Breast epithelium (tissue), 4 donors: ENCODE measurements around the gene RTRAF. TPM values are rescaled to one million over a fixed set of nuclear protein-coding genes. Genes with fewer than 3 reads are reported as not detected.
A peak's percentile ranks its signal among the peaks of the same experiment; 100 is the strongest.

ENCODE experiments used
- DNase-seq, 2 donors: peaks; one replicate each; pipeline ENCODE4 v3.0.0-alpha.2; 2019; ENCODE audit warnings: low spot score in 2 of 2
- H3K27ac ChIP-seq, 2 donors: fragments of 200-600 bp; sonication (generic) in 1 of 2; one replicate each; pipeline ENCODE4 v1.5.1; 2016 to 2019; ENCODE audit warnings: mild to moderate bottlenecking in 1 of 2
- H3K27me3 ChIP-seq, 2 donors: fragments of 200-600 bp; sonication (generic) in 1 of 2; one replicate each; pipeline versions ENCODE4 v1.5.1 to v1.6.0; 2017 to 2019; ENCODE audit warnings: control low read depth in 1 of 2, mild to moderate bottlenecking in 1 of 2
- H3K36me3 ChIP-seq: fragments of 200-600 bp; one replicate; pipeline ENCODE4 v1.5.1; 2019
- H3K4me1 ChIP-seq, 2 donors: fragments of 200-600 bp; sonication (generic); one replicate each; pipeline ENCODE4 v1.5.1; 2016 to 2019; ENCODE audit warnings: control low read depth in 1 of 2
- H3K4me3 ChIP-seq, 3 donors: fragments of 200-600 bp; sonication (generic); 1 replicate in 2 of 3; 2 replicates in 1 of 3; pipeline ENCODE4 v1.5.1; 2016 to 2019; ENCODE audit warnings: mild to moderate bottlenecking in 3 of 3, moderate library complexity in 2 of 3
- H3K9me3 ChIP-seq, 2 donors: fragments of 200-600 bp; sonication (generic) in 1 of 2; one replicate each; pipeline ENCODE4 v1.5.1; 2016 to 2019; ENCODE audit warnings: control low read depth in 1 of 2
- CTCF ChIP-seq, 3 donors: fragments of 450-650 bp; IDR thresholded peaks; one replicate each; pipeline ENCODE4 v1.5.1; 2016 to 2017; ENCODE audit warnings: antibody characterized with exemption in 3 of 3, mild to moderate bottlenecking in 3 of 3, moderate library complexity in 3 of 3
- POLR2A ChIP-seq: fragments of 450-650 bp; IDR thresholded peaks from one replicate; pipeline ENCODE4 v1.6.1; 2016; ENCODE audit warnings: antibody characterized with exemption, mild to moderate bottlenecking, moderate library complexity
- POLR2AphosphoS5 ChIP-seq, 3 donors: sonication (generic); formaldehyde crosslinking; IDR thresholded peaks; one replicate each; pipeline ENCODE4 v1.6.1; 2017; ENCODE audit warnings: antibody characterized with exemption in 3 of 3
- intact Hi-C: fragments of 100-400 bp; cut with DNase I; formaldehyde crosslinking; loops from one replicate; pipeline ENCODE4 v1.15.1; 2023; ENCODE audit warnings: low total_unique reads
- total RNA-seq, 3 donors: library from RNA; depleted of rRNA; stranded (reverse); fragments of >200 nt; gene quantifications; one replicate each; pipeline ENCODE4 v1.1.0, GENCODE V29; 2016

Gene RTRAF
- total RNA-seq, 3 donors from 2014 or later: 48.7 to 93.0 (median 61.3) TPM

- no peak for DNase-seq
Measured at GRCh38 chr14:52053044-52053443, 63.7 kb downstream of the RTRAF start.

GRCh38 chr14:52054678-52055077 is 65.3 kb downstream of the RTRAF start:
- Histone ChIP-seq H3K27me3 (no peaks in the 10 kb centered on the region), H3K4me3 (no peak overlapping the region), H3K9me3 (no peaks in the 10 kb centered on the region), H3K36me3 (no peaks in the 10 kb centered on the region), H3K4me1 (peaks cover 0 to 6% of the 10 kb centered on the region in 2 donors), H3K27ac (peak overlapping the region in 1 of 2 donors; percentile 83)
- no peak for DNase-seq
- intact Hi-C loops: loop anchor here (2.0 kb wide), 1 partner anchor 74 kb away; no protein-coding TSS in a partner anchor
- no peak for TF ChIP-seq POLR2A
- TF ChIP-seq POLR2AphosphoS5 (IDR thresholded peaks at IDR 0.05): no peak
- no peak for TF ChIP-seq CTCF (IDR thresholded peaks at IDR 0.05)

More at GRCh38 chr14:52053044-52053443, 63.7 kb downstream of the RTRAF start:
- H3K4me3 ChIP-seq: no peak overlapping the region
- peak overlapping the region; percentile 43 to 83 for H3K27ac ChIP-seq
- H3K36me3 ChIP-seq: no peaks in the 10 kb centered on the region
- peaks cover 0 to 6% of the 10 kb centered on the region in 2 donors for H3K4me1 ChIP-seq
- TF ChIP-seq POLR2A (no peak), CTCF (IDR thresholded peaks at IDR 0.05) (no peak), POLR2AphosphoS5 (IDR thresholded peaks at IDR 0.05) (no peak)
- H3K9me3 ChIP-seq: no peaks in the 10 kb centered on the region
- intact Hi-C loops: no loop called here
- H3K27me3 ChIP-seq: no peaks in the 10 kb centered on the region

- Histone ChIP-seq H3K27ac (peak overlapping the region in 1 of 2 donors; percentile 83), H3K4me3 (no peak overlapping the region), H3K36me3 (no peaks in the 10 kb centered on the region), H3K4me1 (peaks cover 0 to 6% of the 10 kb centered on the region in 2 donors), H3K27me3 (no peaks in the 10 kb centered on the region), H3K9me3 (no peaks in the 10 kb centered on the region)
- TF ChIP-seq CTCF (IDR thresholded peaks at IDR 0.05): no peak
- no peak for TF ChIP-seq POLR2A
- TF ChIP-seq POLR2AphosphoS5 (IDR thresholded peaks at IDR 0.05): no peak
- intact Hi-C loops: loop anchor here (2.0 kb wide), 1 partner anchor 74 kb away; no protein-coding TSS in a partner anchor
- no peak for DNase-seq
Measured at GRCh38 chr14:52055167-52055566, 65.8 kb downstream of the RTRAF start.

- Histone ChIP-seq H3K27ac (no peak overlapping the region), H3K36me3 (no peaks in the 10 kb centered on the region), H3K4me3 (no peak overlapping the region), H3K9me3 (no peaks in the 10 kb centered on the region), H3K27me3 (peaks cover 0 to 5% of the 10 kb centered on the region in 2 donors), H3K4me1 (no peaks in the 10 kb centered on the region)
- TF ChIP-seq POLR2A: no peak
- TF ChIP-seq CTCF (IDR thresholded peaks at IDR 0.05): no peak
- TF ChIP-seq POLR2AphosphoS5 (IDR thresholded peaks at IDR 0.05): no peak
- intact Hi-C loops: no loop called here
- DNase-seq: no peak
Measured at GRCh38 chr14:52058341-52058740, 69.0 kb downstream of the RTRAF start.

GRCh38 chr14:52059649-52060048 is 70.3 kb downstream of the RTRAF start:
- intact Hi-C loops: no loop called here
- H3K4me3 ChIP-seq: no peak overlapping the region
- H3K4me1 ChIP-seq: no peaks in the 10 kb centered on the region
- H3K27me3 ChIP-seq: peaks cover 0 to 5% of the 10 kb centered on the region in 2 donors
- no peak overlapping the region for H3K27ac ChIP-seq
- TF ChIP-seq POLR2A (no peak), CTCF (IDR thresholded peaks at IDR 0.05) (no peak), POLR2AphosphoS5 (IDR thresholded peaks at IDR 0.05) (no peak)
- no peaks in the 10 kb centered on the region for H3K36me3 ChIP-seq
- H3K9me3 ChIP-seq: no peaks in the 10 kb centered on the region
- DNase-seq: no peak
